ENCODE data around the gene ADGRV1.

DNA sequence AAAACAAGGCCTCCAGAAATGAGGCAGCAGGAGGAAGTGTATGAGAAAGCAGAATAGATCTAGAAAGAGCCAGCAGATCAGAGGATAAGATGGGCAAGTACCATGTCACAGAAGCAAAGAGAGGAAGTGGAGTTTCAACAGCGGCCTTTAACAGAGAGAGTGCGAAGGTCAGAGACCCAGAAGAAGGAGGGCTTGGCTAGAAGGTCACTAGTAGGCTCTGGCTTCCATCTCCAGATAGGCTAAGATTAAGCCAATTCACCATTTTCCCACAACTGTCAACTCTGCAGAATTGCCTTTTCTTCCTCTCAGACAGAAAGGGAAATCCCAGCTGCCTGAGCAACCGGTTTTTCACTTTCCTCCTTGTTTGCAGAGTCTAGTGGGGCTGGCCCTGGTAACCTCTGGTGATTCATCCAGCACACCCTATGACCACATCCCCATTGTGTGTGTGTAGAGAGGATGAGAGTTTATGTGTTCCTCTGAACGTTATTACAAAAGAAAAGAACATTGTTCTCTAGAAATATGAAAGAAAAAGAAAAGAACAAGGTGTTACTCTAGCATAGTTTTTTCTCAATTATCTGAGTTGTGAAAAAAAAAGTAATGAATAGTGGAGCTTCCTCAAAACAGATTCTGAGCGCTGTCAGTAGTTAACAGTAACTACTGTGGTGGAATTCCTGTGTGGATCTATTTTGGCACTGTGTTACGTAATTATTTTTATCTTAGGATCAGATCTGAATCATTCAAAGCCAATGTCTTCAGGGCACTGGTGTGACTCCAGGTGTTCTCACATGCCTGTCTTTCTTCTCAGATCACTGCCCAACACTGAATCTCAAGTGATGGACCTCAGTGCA, 604.2 kb downstream of the ADGRV1 start:
- no peak for TF ChIP-seq MYC (IDR thresholded peaks at IDR 0.05; ENCODE audit: low read depth, low read length)
- TF ChIP-seq EZH2 (IDR thresholded peaks at IDR 0.05; ENCODE audit: borderline replicate concordance, low read depth, low read length, severe bottlenecking) = no peak
- TF ChIP-seq, protein P1, sequence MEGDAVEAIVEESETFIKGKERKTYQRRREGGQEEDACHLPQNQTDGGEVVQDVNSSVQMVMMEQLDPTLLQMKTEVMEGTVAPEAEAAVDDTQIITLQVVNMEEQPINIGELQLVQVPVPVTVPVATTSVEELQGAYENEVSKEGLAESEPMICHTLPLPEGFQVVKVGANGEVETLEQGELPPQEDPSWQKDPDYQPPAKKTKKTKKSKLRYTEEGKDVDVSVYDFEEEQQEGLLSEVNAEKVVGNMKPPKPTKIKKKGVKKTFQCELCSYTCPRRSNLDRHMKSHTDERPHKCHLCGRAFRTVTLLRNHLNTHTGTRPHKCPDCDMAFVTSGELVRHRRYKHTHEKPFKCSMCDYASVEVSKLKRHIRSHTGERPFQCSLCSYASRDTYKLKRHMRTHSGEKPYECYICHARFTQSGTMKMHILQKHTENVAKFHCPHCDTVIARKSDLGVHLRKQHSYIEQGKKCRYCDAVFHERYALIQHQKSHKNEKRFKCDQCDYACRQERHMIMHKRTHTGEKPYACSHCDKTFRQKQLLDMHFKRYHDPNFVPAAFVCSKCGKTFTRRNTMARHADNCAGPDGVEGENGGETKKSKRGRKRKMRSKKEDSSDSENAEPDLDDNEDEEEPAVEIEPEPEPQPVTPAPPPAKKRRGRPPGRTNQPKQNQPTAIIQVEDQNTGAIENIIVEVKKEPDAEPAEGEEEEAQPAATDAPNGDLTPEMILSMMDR (IDR thresholded peaks at IDR 0.05; ENCODE audit: extremely low read depth in 1 of 2, insufficient read depth in 1 of 2, low read depth in 1 of 2, low read length in 2 of 2) = no peak
- TF ChIP-seq POLR2A (IDR thresholded peaks at IDR 0.05; ENCODE audit: low read depth, low read length) = no peak
